ENCODE measurements around the gene ARL4D.
A peak's percentile ranks its signal among the peaks of the same experiment; 100 is the strongest.

ARL4D gene

DNA sequence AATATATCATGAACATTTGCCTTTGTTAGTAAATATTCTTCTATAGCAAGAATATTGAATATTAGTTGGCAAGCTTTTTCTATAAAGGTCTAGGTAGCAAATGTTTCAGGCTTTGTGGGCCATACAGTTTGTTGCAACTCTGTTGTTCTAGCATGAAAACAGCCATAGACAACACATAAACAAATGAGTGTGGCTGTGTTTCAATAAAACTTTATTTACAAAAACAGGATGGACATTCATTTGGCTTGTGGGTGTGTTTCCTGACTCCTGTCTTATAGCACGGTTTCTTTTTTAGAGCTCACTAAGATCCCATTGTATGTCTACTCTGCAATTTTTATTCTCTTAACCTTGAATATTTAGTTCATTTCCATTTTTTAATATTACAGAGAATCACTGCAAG lies 39.0 kb downstream of the ARL4D start:
- TF ChIP-seq, protein P1, sequence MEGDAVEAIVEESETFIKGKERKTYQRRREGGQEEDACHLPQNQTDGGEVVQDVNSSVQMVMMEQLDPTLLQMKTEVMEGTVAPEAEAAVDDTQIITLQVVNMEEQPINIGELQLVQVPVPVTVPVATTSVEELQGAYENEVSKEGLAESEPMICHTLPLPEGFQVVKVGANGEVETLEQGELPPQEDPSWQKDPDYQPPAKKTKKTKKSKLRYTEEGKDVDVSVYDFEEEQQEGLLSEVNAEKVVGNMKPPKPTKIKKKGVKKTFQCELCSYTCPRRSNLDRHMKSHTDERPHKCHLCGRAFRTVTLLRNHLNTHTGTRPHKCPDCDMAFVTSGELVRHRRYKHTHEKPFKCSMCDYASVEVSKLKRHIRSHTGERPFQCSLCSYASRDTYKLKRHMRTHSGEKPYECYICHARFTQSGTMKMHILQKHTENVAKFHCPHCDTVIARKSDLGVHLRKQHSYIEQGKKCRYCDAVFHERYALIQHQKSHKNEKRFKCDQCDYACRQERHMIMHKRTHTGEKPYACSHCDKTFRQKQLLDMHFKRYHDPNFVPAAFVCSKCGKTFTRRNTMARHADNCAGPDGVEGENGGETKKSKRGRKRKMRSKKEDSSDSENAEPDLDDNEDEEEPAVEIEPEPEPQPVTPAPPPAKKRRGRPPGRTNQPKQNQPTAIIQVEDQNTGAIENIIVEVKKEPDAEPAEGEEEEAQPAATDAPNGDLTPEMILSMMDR (IDR thresholded peaks at IDR 0.05; ENCODE audit: control insufficient read depth, insufficient read depth, low read depth, low read length, missing control alignments), result no peak
- H3K4me3 ChIP-seq (ENCODE audit: control insufficient read depth, low read depth, low read length), result no peak overlapping the region
- no peak for DNase-seq (ENCODE audit: low read depth)

DNA sequence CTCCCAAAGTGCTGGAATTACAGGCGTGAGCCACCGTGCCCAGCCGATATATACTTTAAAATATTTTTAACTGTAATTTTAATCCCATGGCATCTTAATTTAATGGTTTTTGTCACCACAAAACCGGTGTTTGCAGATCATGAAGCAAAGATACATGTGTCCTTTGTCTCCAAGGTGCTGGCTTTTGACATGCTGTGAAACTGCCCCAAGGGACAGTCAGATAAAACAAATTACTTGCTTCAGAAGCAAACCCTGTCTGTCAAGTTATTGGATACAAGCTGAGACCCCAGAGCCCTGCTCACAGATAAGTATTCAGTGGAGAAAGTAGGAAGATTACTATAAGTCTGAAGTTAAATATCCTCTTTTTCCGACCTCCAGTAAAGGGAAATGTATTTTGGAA lies 39.8 kb downstream of the ARL4D start:
- no peak for DNase-seq (ENCODE audit: low read depth)
- TF ChIP-seq, protein P1 (IDR thresholded peaks at IDR 0.05; ENCODE audit: control insufficient read depth, insufficient read depth, low read depth, low read length, missing control alignments), result no peak

DNA sequence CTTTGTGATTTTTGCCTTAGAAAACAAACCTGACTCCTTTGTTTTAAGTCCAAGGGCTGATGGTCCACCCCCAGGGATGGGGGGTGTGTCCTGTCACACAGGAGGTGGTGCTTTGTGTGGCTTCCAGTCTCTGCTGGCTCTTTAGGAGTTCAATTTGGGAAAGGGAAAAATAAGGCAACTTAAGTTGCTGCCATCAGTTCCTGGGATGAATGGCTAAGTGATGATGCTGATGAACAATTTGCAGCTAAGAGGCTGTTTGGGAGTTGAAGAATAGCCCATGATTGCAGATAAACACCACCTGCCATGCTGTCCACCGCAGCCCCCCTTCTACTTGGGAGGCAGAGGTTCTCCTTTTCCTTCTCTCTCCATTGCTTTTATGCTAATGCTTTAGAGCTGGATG lies 40.2 kb downstream of the ARL4D start:
- H3K4me3 ChIP-seq (ENCODE audit: control insufficient read depth, low read depth, low read length), result no peak overlapping the region
- TF ChIP-seq, protein P1 (IDR thresholded peaks at IDR 0.05; ENCODE audit: control insufficient read depth, insufficient read depth, low read depth, low read length, missing control alignments), result no peak
- DNase-seq (ENCODE audit: low read depth), result no peak

More for the DNA sequence above, 39.8 kb downstream of the ARL4D start:
- H3K4me3 ChIP-seq (ENCODE audit: control insufficient read depth, low read depth, low read length), result no peak overlapping the region

DNA sequence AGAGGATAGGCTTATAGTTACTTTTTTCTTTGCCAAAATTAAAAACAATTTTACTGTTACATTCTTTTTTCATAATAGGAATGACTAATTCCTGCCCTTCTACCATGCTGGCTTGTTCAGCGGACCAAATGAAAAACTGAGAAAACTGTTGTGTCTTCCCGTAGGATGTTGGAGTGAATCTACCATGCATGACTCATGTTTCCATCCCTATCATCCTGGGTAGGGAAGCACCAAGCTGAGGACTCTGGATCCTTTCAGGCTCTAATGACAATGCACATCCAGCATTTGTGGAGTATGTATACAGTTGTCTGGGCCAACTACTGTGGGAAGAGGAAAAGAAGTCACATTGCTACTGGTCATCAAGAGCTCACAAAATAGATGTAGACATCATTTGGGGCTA lies 43.9 kb downstream of the ARL4D start:
- H3K4me3 ChIP-seq (ENCODE audit: control insufficient read depth, low read depth, low read length), result no peak overlapping the region
- TF ChIP-seq, protein P1 (IDR thresholded peaks at IDR 0.05; ENCODE audit: control insufficient read depth, insufficient read depth, low read depth, low read length, missing control alignments), result no peak
- DNase-seq (ENCODE audit: low read depth), result peak; percentile 40

DNA sequence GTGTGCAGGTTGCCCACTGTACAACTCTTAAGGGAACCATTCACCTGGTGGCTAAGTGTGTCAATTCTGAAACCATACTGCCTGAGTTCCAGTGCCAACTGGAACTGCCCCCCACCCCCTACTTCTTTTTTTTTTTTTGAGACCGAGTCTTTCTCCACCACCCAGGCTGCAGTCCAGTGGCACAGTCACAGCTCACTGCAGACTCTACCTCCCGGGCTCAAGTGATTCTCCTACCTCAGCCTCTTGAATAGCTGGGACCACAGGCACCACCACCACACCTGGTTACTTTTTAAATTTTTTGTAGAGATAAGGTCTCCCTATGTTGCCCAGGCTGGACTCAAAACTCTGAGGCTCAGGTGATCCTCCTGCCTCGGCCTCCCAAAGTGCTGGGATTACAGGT lies 44.6 kb downstream of the ARL4D start:
- H3K4me3 ChIP-seq (ENCODE audit: control insufficient read depth, low read depth, low read length), result no peak overlapping the region
- DNase-seq (ENCODE audit: low read depth), result no peak
- TF ChIP-seq, protein P1 (IDR thresholded peaks at IDR 0.05; ENCODE audit: control insufficient read depth, insufficient read depth, low read depth, low read length, missing control alignments), result no peak

DNA sequence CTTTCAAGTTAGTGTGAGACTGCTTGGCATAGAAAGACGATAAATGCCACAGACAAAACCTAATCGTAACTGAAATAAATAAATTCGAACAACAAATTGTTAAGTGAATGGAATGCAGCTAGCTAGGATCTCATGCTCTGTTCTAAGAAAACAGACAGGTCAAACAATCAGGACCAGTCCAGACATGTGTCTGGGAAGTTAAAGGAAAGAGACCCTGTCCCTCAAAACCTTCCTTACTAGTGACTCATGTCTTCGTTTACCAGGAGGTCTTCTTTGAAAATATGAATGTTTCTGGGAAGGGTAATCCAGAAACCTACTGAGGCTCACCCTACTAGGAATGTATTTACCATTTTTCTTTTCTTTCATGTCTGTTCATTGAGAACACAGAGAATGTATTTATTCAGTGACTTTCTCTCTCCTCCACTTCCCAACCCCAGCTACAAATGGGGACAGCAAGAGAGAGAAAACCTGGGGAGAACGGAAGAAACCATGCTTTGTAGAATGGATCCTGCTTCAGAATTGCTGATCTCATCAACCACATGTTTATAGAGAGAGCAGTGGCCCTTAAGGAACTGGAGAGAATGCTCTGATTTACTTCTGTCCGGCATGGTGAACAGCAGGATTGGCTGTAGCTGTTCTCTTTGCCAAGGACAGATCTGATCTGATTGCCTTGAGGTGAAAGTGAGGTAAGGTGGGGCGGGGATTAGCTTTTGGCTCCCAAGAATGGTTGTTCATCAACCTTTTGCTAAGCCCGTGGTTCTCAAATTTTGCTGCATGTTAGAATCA lies 45.6 kb downstream of the ARL4D start:
- DNase-seq (ENCODE audit: low read depth), result no peak
- TF ChIP-seq, protein P1 (IDR thresholded peaks at IDR 0.05; ENCODE audit: control insufficient read depth, insufficient read depth, low read depth, low read length, missing control alignments), result no peak

More for the DNA sequence above, 45.6 kb downstream of the ARL4D start:
- H3K4me3 ChIP-seq (ENCODE audit: control insufficient read depth, low read depth, low read length), result no peak overlapping the region

Measured in AG09309 (cell line).